ENCODE results near the gene SLC35F1. TPM values are rescaled to one million over a fixed set of nuclear protein-coding genes. Genes with fewer than 3 reads are reported as not detected.

Gene SLC35F1
- total RNA-seq, 4 donors from 2014 or later, result 0.28 to 0.53 (median 0.40) TPM; not detected in 1

DNA sequence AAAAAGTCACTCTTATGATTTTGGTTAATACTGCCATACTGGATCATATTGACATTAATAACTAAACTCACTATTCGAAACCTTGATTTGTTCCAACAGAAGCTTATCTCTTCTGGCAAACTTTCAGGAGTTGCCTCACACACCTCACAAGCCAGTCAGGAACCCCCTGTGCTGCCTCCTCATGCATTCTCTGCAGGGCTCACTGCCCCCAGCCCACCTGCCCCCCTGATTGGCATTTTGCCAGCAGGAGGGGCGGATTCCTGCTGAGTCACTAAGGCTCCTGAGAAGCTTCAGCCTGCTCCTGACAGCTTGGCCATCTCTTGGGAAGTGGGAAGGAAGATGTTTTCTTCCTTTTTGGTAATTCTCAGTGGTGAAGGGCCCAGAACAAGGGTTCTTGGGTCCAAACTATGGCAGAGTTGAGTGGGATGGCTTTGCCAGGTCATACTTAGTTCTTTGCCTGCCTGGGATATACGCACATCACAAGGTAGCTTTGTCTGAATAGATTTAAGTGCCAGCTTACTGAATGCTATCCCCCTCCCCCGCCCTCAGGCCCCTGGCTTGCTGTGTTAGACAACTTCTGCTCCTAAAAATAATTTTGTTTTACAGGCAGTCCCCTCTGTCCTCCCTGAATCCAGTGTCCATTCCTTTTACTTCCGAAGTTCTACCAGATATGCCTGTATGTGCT lies 31.4 kb downstream of the SLC35F1 start:
- no peaks in the 10 kb centered on the region for H3K36me3 ChIP-seq
- DNase-seq, result no peak
- H3K4me3 ChIP-seq, result no peak overlapping the region
- no peak overlapping the region for H3K27ac ChIP-seq
- no peaks in the 10 kb centered on the region for H3K27me3 ChIP-seq
- no peaks in the 10 kb centered on the region for H3K9me3 ChIP-seq
- H3K4me1 ChIP-seq, result no peaks in the 10 kb centered on the region
- no peak for TF ChIP-seq POLR2A (IDR thresholded peaks at IDR 0.05)

DNA sequence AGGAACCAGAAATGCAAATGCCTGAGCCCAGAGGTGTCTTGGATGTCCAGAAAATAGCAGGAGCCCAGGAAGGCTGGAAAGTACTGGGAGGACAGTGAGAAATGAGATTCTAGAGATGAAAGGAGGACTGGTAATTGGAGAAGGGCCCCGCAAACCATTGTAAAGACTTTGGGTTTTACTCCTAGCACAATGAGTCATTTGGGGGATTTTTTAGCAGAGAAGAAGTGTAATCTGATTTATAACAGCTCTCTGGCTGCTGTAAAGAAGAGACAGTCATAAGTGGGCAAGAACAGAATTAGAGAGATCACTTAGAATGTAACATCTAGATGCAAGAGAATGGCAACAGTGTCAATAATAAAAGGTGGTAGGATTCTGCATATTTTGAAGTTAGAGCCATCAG lies 40.2 kb downstream of the SLC35F1 start:
- H3K27me3 ChIP-seq, result no peaks in the 10 kb centered on the region
- no peak for TF ChIP-seq POLR2A (IDR thresholded peaks at IDR 0.05)
- TF ChIP-seq, protein P1, sequence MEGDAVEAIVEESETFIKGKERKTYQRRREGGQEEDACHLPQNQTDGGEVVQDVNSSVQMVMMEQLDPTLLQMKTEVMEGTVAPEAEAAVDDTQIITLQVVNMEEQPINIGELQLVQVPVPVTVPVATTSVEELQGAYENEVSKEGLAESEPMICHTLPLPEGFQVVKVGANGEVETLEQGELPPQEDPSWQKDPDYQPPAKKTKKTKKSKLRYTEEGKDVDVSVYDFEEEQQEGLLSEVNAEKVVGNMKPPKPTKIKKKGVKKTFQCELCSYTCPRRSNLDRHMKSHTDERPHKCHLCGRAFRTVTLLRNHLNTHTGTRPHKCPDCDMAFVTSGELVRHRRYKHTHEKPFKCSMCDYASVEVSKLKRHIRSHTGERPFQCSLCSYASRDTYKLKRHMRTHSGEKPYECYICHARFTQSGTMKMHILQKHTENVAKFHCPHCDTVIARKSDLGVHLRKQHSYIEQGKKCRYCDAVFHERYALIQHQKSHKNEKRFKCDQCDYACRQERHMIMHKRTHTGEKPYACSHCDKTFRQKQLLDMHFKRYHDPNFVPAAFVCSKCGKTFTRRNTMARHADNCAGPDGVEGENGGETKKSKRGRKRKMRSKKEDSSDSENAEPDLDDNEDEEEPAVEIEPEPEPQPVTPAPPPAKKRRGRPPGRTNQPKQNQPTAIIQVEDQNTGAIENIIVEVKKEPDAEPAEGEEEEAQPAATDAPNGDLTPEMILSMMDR (IDR thresholded peaks at IDR 0.05), result no peak
- H3K27ac ChIP-seq, result no peak overlapping the region
- no peaks in the 10 kb centered on the region for H3K4me1 ChIP-seq
- no peaks in the 10 kb centered on the region for H3K9me3 ChIP-seq
- H3K4me3 ChIP-seq, result no peak overlapping the region
- no peaks in the 10 kb centered on the region for H3K36me3 ChIP-seq
- no peak for DNase-seq

DNA sequence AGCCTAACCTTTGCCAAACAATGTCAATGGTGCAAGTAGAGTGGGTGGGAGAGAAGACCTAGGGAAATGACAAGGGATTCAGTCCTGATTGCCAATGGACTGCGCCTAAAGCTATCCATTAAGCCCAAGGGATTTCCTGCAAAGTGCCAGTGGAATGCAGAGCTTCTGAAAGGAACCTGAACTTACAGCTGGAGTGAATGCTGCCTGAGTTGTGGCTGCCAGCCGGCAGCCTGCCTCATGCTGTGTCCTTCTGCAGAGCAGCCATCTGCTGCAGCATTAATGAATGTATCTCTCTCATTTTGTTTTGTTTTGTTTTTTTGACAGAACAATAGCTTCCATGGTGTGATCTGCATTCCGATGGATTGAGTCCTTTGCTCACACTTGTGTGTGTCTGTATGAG lies 44.7 kb downstream of the SLC35F1 start:
- no peaks in the 10 kb centered on the region for H3K36me3 ChIP-seq
- DNase-seq, result no peak
- TF ChIP-seq, protein P1 (IDR thresholded peaks at IDR 0.05), result no peak
- no peak for TF ChIP-seq POLR2A (IDR thresholded peaks at IDR 0.05)
- H3K9me3 ChIP-seq, result no peaks in the 10 kb centered on the region
- no peaks in the 10 kb centered on the region for H3K27me3 ChIP-seq
- H3K4me3 ChIP-seq, result no peak overlapping the region
- no peak overlapping the region for H3K27ac ChIP-seq
- no peaks in the 10 kb centered on the region for H3K4me1 ChIP-seq

DNA sequence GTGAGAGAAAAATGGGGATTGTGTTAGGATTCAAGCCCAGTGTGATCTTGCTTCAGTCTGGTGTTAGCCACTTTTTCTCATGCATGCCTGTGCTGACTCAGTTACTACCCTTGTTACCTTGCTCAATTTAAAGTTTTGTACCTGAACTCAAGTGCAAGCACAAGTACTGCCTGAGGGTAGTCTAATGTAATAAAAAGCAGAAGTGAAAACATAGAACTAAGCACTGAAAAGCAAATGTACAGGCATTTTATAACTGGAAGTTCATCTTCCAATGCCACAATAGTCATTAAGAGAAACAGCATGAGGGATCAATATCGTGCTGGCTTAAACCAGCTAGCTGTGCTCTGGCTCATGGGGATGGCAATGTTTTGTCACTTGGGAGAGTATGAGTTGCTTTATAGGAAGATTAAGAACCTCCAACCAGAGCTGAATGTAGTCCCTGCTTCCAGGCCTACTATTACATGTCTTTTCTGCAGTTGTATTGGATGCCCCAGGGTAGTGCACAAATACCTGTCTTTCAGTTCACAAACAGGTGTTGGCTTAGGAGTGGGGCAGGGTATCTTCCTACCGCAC lies 48.7 kb downstream of the SLC35F1 start:
- Histone ChIP-seq H3K36me3 (no peaks in the 10 kb centered on the region), H3K27me3 (no peaks in the 10 kb centered on the region), H3K4me3 (no peak overlapping the region), H3K4me1 (no peaks in the 10 kb centered on the region), H3K27ac (no peak overlapping the region), H3K9me3 (no peaks in the 10 kb centered on the region)
- no peak for TF ChIP-seq POLR2A (IDR thresholded peaks at IDR 0.05)
- TF ChIP-seq, protein P1 (IDR thresholded peaks at IDR 0.05), result no peak
- DNase-seq, result no peak

DNA sequence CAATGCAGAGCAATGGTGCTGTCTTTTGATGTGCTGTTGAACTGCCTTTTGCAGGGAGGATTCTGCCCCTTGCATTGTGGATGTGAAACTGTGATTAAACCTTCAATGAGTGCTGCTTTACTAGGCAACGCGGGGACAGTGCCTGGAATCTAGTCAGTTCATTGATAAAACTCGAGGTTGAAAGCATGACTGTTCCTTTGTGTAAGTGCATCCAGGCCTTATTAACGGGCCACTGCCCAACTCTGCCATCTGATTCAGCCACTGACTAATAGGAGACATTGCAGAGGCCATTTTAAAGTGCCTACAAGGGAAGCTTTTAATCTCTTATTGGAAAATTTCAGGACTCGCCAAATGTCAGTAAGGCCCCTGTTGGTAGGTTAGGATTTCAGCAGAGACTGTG lies 49.3 kb downstream of the SLC35F1 start:
- Histone ChIP-seq H3K36me3 (no peaks in the 10 kb centered on the region), H3K27me3 (no peaks in the 10 kb centered on the region), H3K9me3 (no peaks in the 10 kb centered on the region), H3K27ac (no peak overlapping the region), H3K4me3 (no peak overlapping the region), H3K4me1 (no peaks in the 10 kb centered on the region)
- no peak for DNase-seq
- TF ChIP-seq, protein P1 (IDR thresholded peaks at IDR 0.05), result no peak
- TF ChIP-seq POLR2A (IDR thresholded peaks at IDR 0.05), result no peak

DNA sequence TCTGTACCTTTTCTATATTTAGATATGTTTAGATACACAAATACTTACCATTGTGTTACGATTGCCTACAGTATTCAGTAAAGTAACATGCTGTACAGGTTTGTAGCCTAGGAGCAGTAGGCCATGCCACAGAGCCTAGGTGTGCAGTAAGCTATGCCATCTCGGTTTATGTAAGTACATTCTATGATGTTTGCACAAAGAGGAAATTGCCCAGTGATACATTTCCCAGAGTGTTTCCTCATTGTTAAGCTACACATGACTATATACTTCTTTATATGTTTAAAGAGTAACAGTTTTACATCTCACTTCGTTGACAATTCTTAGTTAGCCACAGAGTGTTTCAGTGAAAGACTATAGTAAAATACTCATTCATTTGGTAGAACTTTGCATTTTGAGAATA lies 51.5 kb downstream of the SLC35F1 start:
- no peak overlapping the region for H3K27ac ChIP-seq
- H3K27me3 ChIP-seq, result no peaks in the 10 kb centered on the region
- no peak overlapping the region for H3K4me3 ChIP-seq
- no peak for DNase-seq
- no peaks in the 10 kb centered on the region for H3K4me1 ChIP-seq
- H3K9me3 ChIP-seq, result no peaks in the 10 kb centered on the region
- H3K36me3 ChIP-seq, result no peaks in the 10 kb centered on the region
- TF ChIP-seq, protein P1 (IDR thresholded peaks at IDR 0.05), result no peak
- TF ChIP-seq POLR2A (IDR thresholded peaks at IDR 0.05), result no peak
